Measurements from ENCODE around the gene HTR2A.
"Not testable (repeated sequence)": the region's sequence is repeated elsewhere in the genome, so short reads cannot be mapped to it uniquely, and the experiment has no call there.

Gene HTR2A

GRCh38 chr13:46866150-46866549, 30.7 kb downstream of the HTR2A start:
- FAIRE-seq = no peak

- FAIRE-seq = no peak
These were observed 31.9 kb downstream of the HTR2A start for GRCh38 chr13:46864941-46865340.

- FAIRE-seq = no peak
These were observed 34.9 kb downstream of the HTR2A start for GRCh38 chr13:46861959-46862358.

- no peak for FAIRE-seq
These were observed 36.1 kb downstream of the HTR2A start for GRCh38 chr13:46860722-46861121.

- no peak for FAIRE-seq
These were observed 38.1 kb downstream of the HTR2A start for GRCh38 chr13:46858776-46859175.

- no peak for FAIRE-seq
These were observed 38.7 kb downstream of the HTR2A start for GRCh38 chr13:46858163-46858562.

GRCh38 chr13:46855664-46856063, 41.2 kb downstream of the HTR2A start:
- FAIRE-seq = no peak

GRCh38 chr13:46855166-46855565, 41.7 kb downstream of the HTR2A start:
- FAIRE-seq = no peak

- FAIRE-seq = no peak
These were observed 44.7 kb downstream of the HTR2A start for GRCh38 chr13:46852168-46852567.

GRCh38 chr13:46850214-46850613, 46.6 kb downstream of the HTR2A start:
- FAIRE-seq = no peak

- FAIRE-seq = no peak
These were observed 50.1 kb downstream of the HTR2A start for GRCh38 chr13:46846726-46847125.

- FAIRE-seq = no peak
These were observed 51.7 kb downstream of the HTR2A start for GRCh38 chr13:46845146-46845545.

- FAIRE-seq = no peak
These were observed 52.4 kb downstream of the HTR2A start for GRCh38 chr13:46844431-46844830.

GRCh38 chr13:46839399-46839798, 57.5 kb downstream of the HTR2A start:
- FAIRE-seq = no peak

GRCh38 chr13:46834657-46835056, 62.2 kb downstream of the HTR2A start:
- no peak for FAIRE-seq

GRCh38 chr13:46831588-46832194, 65.2 kb downstream of the HTR2A start:
- FAIRE-seq = peak; percentile 96

GRCh38 chr13:46830405-46831005, 66.3 kb downstream of the HTR2A start:
- FAIRE-seq = no peak

GRCh38 chr13:46822551-46822950, 74.3 kb downstream of the HTR2A start:
- FAIRE-seq = no peak

- no peak for FAIRE-seq
These were observed 78.9 kb downstream of the HTR2A start for GRCh38 chr13:46817838-46818476.

GRCh38 chr13:46817095-46817494, 79.8 kb downstream of the HTR2A start:
- FAIRE-seq = no peak

GRCh38 chr13:46816371-46816770, 80.5 kb downstream of the HTR2A start:
- no peak for FAIRE-seq

GRCh38 chr13:46812301-46812797, 84.5 kb downstream of the HTR2A start:
- no peak for FAIRE-seq

- FAIRE-seq = no peak
These were observed 86.4 kb downstream of the HTR2A start for GRCh38 chr13:46810440-46810839.

- FAIRE-seq = not testable (repeated sequence)
These were observed 91.9 kb downstream of the HTR2A start for GRCh38 chr13:46804921-46805320.

Data from A204.1 (cell line).